ENCODE results near the gene RNF212B. TPM values are rescaled to one million over a fixed set of nuclear protein-coding genes. Genes with fewer than 3 reads are reported as not detected.

RNF212B gene
- total and polyA plus RNA-seq, 2 of the 13 experiments (the other 11 are each of a cell fraction or from before 2014, with no cell fraction given) = 0.05 TPM; not detected in 1

DNA sequence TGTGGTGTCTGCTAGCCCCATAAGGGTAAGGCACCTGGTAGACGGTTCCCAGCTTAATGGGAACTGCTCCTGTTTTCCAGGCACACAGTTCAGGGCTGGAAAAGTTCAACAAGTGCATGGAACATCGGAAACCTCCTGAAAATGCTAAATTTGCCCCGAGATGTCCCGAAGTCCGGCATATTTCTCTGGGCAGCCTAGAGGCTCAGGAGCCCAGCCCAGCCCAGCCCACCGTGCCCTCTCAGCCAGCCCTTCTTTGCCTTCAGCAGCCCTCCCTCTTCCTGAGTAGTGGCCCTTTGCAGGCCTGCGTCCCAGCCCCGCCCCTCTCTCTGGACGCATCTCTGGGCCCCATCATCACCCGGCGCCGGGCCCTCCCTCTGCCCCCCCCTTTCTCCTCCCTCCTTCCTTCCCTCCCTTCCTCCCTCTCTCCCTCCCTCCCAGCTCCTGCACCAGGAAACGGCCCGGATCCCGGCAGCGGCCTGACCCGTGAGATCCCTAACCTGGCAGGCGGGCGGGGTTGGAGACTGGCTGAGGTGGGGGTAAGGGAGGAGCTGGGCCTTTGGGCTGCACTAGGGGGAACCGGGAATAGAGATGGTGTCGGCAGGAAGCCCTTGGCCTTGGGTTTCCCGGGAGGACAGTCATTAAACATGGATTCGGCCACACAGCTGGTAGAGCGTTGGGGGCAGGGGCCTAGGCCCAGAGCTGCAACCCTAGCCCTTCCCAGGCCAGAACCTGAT, 68.8 kb downstream of the RNF212B start, which contains the start of gene BCL2L2 (continued):
- TF ChIP-seq, protein P1, sequence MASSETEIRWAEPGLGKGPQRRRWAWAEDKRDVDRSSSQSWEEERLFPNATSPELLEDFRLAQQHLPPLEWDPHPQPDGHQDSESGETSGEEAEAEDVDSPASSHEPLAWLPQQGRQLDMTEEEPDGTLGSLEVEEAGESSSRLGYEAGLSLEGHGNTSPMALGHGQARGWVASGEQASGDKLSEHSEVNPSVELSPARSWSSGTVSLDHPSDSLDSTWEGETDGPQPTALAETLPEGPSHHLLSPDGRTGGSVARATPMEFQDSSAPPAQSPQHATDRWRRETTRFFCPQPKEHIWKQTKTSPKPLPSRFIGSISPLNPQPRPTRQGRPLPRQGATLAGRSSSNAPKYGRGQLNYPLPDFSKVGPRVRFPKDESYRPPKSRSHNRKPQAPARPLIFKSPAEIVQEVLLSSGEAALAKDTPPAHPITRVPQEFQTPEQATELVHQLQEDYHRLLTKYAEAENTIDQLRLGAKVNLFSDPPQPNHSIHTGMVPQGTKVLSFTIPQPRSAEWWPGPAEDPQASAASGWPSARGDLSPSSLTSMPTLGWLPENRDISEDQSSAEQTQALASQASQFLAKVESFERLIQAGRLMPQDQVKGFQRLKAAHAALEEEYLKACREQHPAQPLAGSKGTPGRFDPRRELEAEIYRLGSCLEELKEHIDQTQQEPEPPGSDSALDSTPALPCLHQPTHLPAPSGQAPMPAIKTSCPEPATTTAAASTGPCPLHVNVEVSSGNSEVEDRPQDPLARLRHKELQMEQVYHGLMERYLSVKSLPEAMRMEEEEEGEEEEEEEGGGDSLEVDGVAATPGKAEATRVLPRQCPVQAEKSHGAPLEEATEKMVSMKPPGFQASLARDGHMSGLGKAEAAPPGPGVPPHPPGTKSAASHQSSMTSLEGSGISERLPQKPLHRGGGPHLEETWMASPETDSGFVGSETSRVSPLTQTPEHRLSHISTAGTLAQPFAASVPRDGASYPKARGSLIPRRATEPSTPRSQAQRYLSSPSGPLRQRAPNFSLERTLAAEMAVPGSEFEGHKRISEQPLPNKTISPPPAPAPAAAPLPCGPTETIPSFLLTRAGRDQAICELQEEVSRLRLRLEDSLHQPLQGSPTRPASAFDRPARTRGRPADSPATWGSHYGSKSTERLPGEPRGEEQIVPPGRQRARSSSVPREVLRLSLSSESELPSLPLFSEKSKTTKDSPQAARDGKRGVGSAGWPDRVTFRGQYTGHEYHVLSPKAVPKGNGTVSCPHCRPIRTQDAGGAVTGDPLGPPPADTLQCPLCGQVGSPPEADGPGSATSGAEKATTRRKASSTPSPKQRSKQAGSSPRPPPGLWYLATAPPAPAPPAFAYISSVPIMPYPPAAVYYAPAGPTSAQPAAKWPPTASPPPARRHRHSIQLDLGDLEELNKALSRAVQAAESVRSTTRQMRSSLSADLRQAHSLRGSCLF (CRISPR knock-in tag; IDR thresholded peaks at IDR 0.05; ENCODE audit: borderline replicate concordance) = no peak
- TF ChIP-seq ZBTB14 (CRISPR knock-in tag; IDR thresholded peaks at IDR 0.05) = no peak; the same call in 1 of the 2 replicates
- TF ChIP-seq RELA (CRISPR knock-in tag; IDR thresholded peaks at IDR 0.05) = peak; percentile 87; the same call in 1 of the 2 replicates
- no peak for TF ChIP-seq ZNF20 (CRISPR knock-in tag; IDR thresholded peaks at IDR 0.05)
- TF ChIP-seq ZNF577 (CRISPR knock-in tag; IDR thresholded peaks at IDR 0.05; ENCODE audit: borderline replicate concordance, low read depth) = no peak
- no peak for TF ChIP-seq NR2F2 (IDR thresholded peaks at IDR 0.05; ENCODE audit: borderline replicate concordance, low read depth)
- no peak; the same call in 1 of the 2 replicates for TF ChIP-seq MED13 (CRISPR knock-in tag; IDR thresholded peaks at IDR 0.05)
- TF ChIP-seq FOXC1 (CRISPR knock-in tag; IDR thresholded peaks at IDR 0.05; ENCODE audit: borderline replicate concordance) = no peak
- TF ChIP-seq, protein P2, sequence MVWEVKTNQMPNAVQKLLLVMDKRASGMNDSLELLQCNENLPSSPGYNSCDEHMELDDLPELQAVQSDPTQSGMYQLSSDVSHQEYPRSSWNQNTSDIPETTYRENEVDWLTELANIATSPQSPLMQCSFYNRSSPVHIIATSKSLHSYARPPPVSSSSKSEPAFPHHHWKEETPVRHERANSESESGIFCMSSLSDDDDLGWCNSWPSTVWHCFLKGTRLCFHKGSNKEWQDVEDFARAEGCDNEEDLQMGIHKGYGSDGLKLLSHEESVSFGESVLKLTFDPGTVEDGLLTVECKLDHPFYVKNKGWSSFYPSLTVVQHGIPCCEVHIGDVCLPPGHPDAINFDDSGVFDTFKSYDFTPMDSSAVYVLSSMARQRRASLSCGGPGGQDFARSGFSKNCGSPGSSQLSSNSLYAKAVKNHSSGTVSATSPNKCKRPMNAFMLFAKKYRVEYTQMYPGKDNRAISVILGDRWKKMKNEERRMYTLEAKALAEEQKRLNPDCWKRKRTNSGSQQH (CRISPR knock-in tag; IDR thresholded peaks at IDR 0.05; ENCODE audit: low read depth) = peak; percentile 92
- TF ChIP-seq, protein P3, sequence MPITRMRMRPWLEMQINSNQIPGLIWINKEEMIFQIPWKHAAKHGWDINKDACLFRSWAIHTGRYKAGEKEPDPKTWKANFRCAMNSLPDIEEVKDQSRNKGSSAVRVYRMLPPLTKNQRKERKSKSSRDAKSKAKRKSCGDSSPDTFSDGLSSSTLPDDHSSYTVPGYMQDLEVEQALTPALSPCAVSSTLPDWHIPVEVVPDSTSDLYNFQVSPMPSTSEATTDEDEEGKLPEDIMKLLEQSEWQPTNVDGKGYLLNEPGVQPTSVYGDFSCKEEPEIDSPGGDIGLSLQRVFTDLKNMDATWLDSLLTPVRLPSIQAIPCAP (CRISPR knock-in tag; IDR thresholded peaks at IDR 0.05; ENCODE audit: low read depth) = 0 out of 2 replicates have a peak, but pooled peaks have one; percentile 77
- TF ChIP-seq ZBTB42 (CRISPR knock-in tag; IDR thresholded peaks at IDR 0.05) = 0 out of 2 replicates have a peak, but pooled peaks have one; percentile 60
- no peak for TF ChIP-seq ZFP36 (IDR thresholded peaks at IDR 0.05; ENCODE audit: borderline replicate concordance, low read depth, low read length, partially characterized antibody)
- peak; percentile 79; the same call in 1 of the 2 replicates for TF ChIP-seq ZNF34 (CRISPR knock-in tag; IDR thresholded peaks at IDR 0.05; ENCODE audit: borderline replicate concordance)
- peak; percentile 59; the same call in 1 of the 2 replicates for TF ChIP-seq HMGXB3 (CRISPR knock-in tag; IDR thresholded peaks at IDR 0.05; ENCODE audit: borderline replicate concordance)

All from HepG2 (cell line).